HepG2 (cell line): ENCODE results near the gene RELB. TPM values are rescaled to one million over a fixed set of nuclear protein-coding genes. Genes with fewer than 3 reads are reported as not detected.

Source experiments
- AHR ChIP-seq: IDR thresholded peaks from 2 replicates; pipeline ENCODE4 v1.6.1; 2018; ENCODE audit warnings: missing genetic modification reagents, missing compliant biosample characterization
- HMGXB4 ChIP-seq, 2 experiments: sonication (generic) in 1 of 2; formaldehyde crosslinking in 1 of 2; IDR thresholded peaks; 2 replicates each; pipeline versions ENCODE4 v1.4.0 to v1.6.1; 2018 to 2020; ENCODE audit warnings: missing genetic modification reagents in 2 of 2, borderline replicate concordance in 1 of 2, low read depth in 1 of 2, mild to moderate bottlenecking in 1 of 2, missing biosample characterization in 1 of 2
- MZF1 ChIP-seq: sonication (generic); formaldehyde crosslinking; IDR thresholded peaks from 2 replicates; pipeline ENCODE4 v1.8.1; 2023; ENCODE audit warnings: mild to moderate bottlenecking, missing genetic modification reagents, borderline replicate concordance
- POLR2AphosphoS2 ChIP-seq: IDR thresholded peaks from 2 replicates; pipeline ENCODE4 v1.6.1; 2011; ENCODE audit warnings: low read depth, low read length, improper control_type of control experiment
- ZBTB14 ChIP-seq: sonication (generic); formaldehyde crosslinking; IDR thresholded peaks from 2 replicates; pipeline ENCODE4 v1.4.0; 2020; ENCODE audit warnings: missing genetic modification reagents
- ZFP41 ChIP-seq: sonication (generic); formaldehyde crosslinking; IDR thresholded peaks from 2 replicates; pipeline ENCODE4 v1.4.0; 2020; ENCODE audit warnings: mild to moderate bottlenecking, missing genetic modification reagents, borderline replicate concordance
- ZNF142 ChIP-seq: sonication (generic); formaldehyde crosslinking; IDR thresholded peaks from 2 replicates; pipeline ENCODE4 v1.4.0; 2020; ENCODE audit warnings: missing genetic modification reagents
- ZNF460 ChIP-seq: sonication (generic); formaldehyde crosslinking; IDR thresholded peaks from 2 replicates; pipeline ENCODE4 v1.5.1; 2020; ENCODE audit warnings: missing genetic modification reagents, mild to moderate bottlenecking, borderline replicate concordance
- ZNF501 ChIP-seq: sonication (generic); formaldehyde crosslinking; IDR thresholded peaks from 2 replicates; pipeline ENCODE4 v1.5.1; 2020; ENCODE audit warnings: mild to moderate bottlenecking, moderate library complexity, missing genetic modification reagents
- ZNF512B ChIP-seq: sonication (generic); formaldehyde crosslinking; IDR thresholded peaks from 2 replicates; pipeline ENCODE4 v1.5.1; 2020; ENCODE audit warnings: missing genetic modification reagents, mild to moderate bottlenecking, borderline replicate concordance
- ZNF644 ChIP-seq: IDR thresholded peaks from 2 replicates; pipeline ENCODE4 v1.6.1; 2016; ENCODE audit warnings: low read depth
- ZNF747 ChIP-seq: sonication (generic); formaldehyde crosslinking; IDR thresholded peaks from 2 replicates; pipeline ENCODE4 v1.8.1; 2023; ENCODE audit warnings: missing genetic modification reagents, mild to moderate bottlenecking, borderline replicate concordance
- ZSCAN22 ChIP-seq: sonication (generic); formaldehyde crosslinking; IDR thresholded peaks from 2 replicates; pipeline ENCODE4 v1.4.0; 2020; ENCODE audit warnings: mild to moderate bottlenecking, missing genetic modification reagents
- ZSCAN5A ChIP-seq: sonication (generic); formaldehyde crosslinking; IDR thresholded peaks from 2 replicates; pipeline ENCODE4 v1.8.0; 2022; ENCODE audit warnings: mild to moderate bottlenecking, missing genetic modification reagents, borderline replicate concordance
- polyA plus RNA-seq, 8 experiments: library from polyadenylated mRNA; depleted of rRNA in 3 of 8; stranded (reverse) in 7 of 8; unstranded in 1 of 8; fragments of >200 nt; fragmentation: Illumina TruSeq in 4 of 8; extraction: Trizol in 4 of 8; gene quantifications; 2 replicates each; pipeline versions ENCODE4 v1.2.1 to v1.2.3, GENCODE V29; 2011 to 2016; ENCODE audit warnings: low read depth in 4 of 8, missing spikeins in 1 of 8, mixed read lengths in 1 of 8; ENCODE audit not compliant: insufficient read depth in 1 of 8
- total RNA-seq, 5 experiments: library from RNA; depleted of rRNA; stranded (reverse); fragments of >200 nt; fragmentation: Illumina TruSeq; extraction: Trizol; gene quantifications; 2 replicates each; pipeline ENCODE4 v1.2.3, GENCODE V29; 2016; ENCODE audit warnings: low read depth in 1 of 5

RELB gene
- total and polyA plus RNA-seq, 2 of the 13 experiments (the other 11 are each of a cell fraction or from before 2014, with no cell fraction given) = 1.9 to 3.5 TPM

- TF ChIP-seq ZNF142 (CRISPR knock-in tag) = peak; percentile 32
- TF ChIP-seq ZNF512B = no peak
- TF ChIP-seq ZNF644 (CRISPR knock-in tag) = no peak
- TF ChIP-seq ZNF747 (CRISPR knock-in tag) = no peak
- TF ChIP-seq ZFP41 = no peak
- TF ChIP-seq ZBTB14 (CRISPR knock-in tag) = no peak
- peak; percentile 63; the same call in 1 of the 2 replicates for TF ChIP-seq POLR2AphosphoS2
- TF ChIP-seq MZF1 (CRISPR knock-in tag) = no peak
- no peak; the same call in 1 of the 2 replicates for TF ChIP-seq ZNF460 (CRISPR knock-in tag)
- TF ChIP-seq AHR = no peak
- peak; percentile 81; the same call in 1 of the 2 replicates for TF ChIP-seq ZNF501 (CRISPR knock-in tag)
- TF ChIP-seq ZSCAN5A (CRISPR knock-in tag) = no peak
- no peak for TF ChIP-seq ZSCAN22 (CRISPR knock-in tag)
- TF ChIP-seq HMGXB4 (CRISPR knock-in tag; IDR thresholded peaks at IDR 0.05; ENCODE audit: borderline replicate concordance in 1 of 2, low read depth in 1 of 2) = peak; percentile 47 to 68; a peak in 3 of 4 replicates
These were observed 46.4 kb upstream of the RELB start, which contains the start of gene CLPTM1 (continued) for GRCh38 chr19:44954649-44955504.
